ENCODE measurements around the gene RPS18.

The RPS18 gene

GRCh38 chr6:33317669-33318425 lies 46.0 kb downstream of the RPS18 start, which contains the start of gene ZBTB22:
Gene ZBTB22, minus strand, starts transcription at chr6:33317744. Its CDS starts 828 bp downstream, at chr6:33316916.
- no peaks in the 10 kb centered on the region for H3K9me3 ChIP-seq (ENCODE audit: severe bottlenecking)
- no peak for TF ChIP-seq CTCF (IDR thresholded peaks at IDR 0.05; ENCODE audit: low read depth, low read length)
- no peaks in the 10 kb centered on the region for H3K27me3 ChIP-seq (ENCODE audit: insufficient read depth, low read depth, severe bottlenecking)
- peaks cover 46% of the 10 kb centered on the region for H3K36me3 ChIP-seq
- peak; percentile 100 for DNase-seq
- H3K4me3 ChIP-seq (ENCODE audit: low read depth, low read length), result peak within 1 kb of the TSS; percentile 70
- peak within 1 kb of the TSS; percentile 73 for H3K27ac ChIP-seq

- no peak for DNase-seq
- no peaks in the 10 kb centered on the region for H3K27me3 ChIP-seq (ENCODE audit: insufficient read depth, low read depth, severe bottlenecking)
- no peak for TF ChIP-seq CTCF (IDR thresholded peaks at IDR 0.05; ENCODE audit: low read depth, low read length)
- peak overlapping the region; percentile 73 for H3K27ac ChIP-seq
- H3K36me3 ChIP-seq, result peaks cover 46% of the 10 kb centered on the region
- H3K9me3 ChIP-seq (ENCODE audit: severe bottlenecking), result no peaks in the 10 kb centered on the region
- peak overlapping the region; percentile 70 for H3K4me3 ChIP-seq (ENCODE audit: low read depth, low read length)
Measured at GRCh38 chr6:33318426-33319073, 46.7 kb downstream of the RPS18 start.

- no peak overlapping the region for H3K27ac ChIP-seq
- peaks cover 46% of the 10 kb centered on the region for H3K36me3 ChIP-seq
- H3K9me3 ChIP-seq (ENCODE audit: severe bottlenecking), result no peaks in the 10 kb centered on the region
- no peaks in the 10 kb centered on the region for H3K27me3 ChIP-seq (ENCODE audit: insufficient read depth, low read depth, severe bottlenecking)
- no peak for DNase-seq
- TF ChIP-seq CTCF (IDR thresholded peaks at IDR 0.05; ENCODE audit: low read depth, low read length), result no peak
- no peak overlapping the region for H3K4me3 ChIP-seq (ENCODE audit: low read depth, low read length)
Measured at GRCh38 chr6:33319939-33320314, 48.1 kb downstream of the RPS18 start.

GRCh38 chr6:33320315-33321181 lies 48.7 kb downstream of the RPS18 start:
- TF ChIP-seq CTCF (IDR thresholded peaks at IDR 0.05; ENCODE audit: low read depth, low read length), result no peak
- H3K27ac ChIP-seq, result no peak overlapping the region; the same call in 1 of the 2 replicates
- H3K4me3 ChIP-seq (ENCODE audit: low read depth, low read length), result no peak overlapping the region
- H3K9me3 ChIP-seq (ENCODE audit: severe bottlenecking), result no peaks in the 10 kb centered on the region
- H3K27me3 ChIP-seq (ENCODE audit: insufficient read depth, low read depth, severe bottlenecking), result no peaks in the 10 kb centered on the region
- H3K36me3 ChIP-seq, result peaks cover 46% of the 10 kb centered on the region
- no peak for DNase-seq

- Histone ChIP-seq H3K4me3 (ENCODE audit: low read depth, low read length) (no peak overlapping the region), H3K27ac (no peak overlapping the region; the same call in none of the 2 replicates), H3K36me3 (peaks cover 45% of the 10 kb centered on the region), H3K9me3 (ENCODE audit: severe bottlenecking) (no peaks in the 10 kb centered on the region), H3K27me3 (ENCODE audit: insufficient read depth, low read depth, severe bottlenecking) (no peaks in the 10 kb centered on the region)
- no peak for DNase-seq
- no peak for TF ChIP-seq CTCF (IDR thresholded peaks at IDR 0.05; ENCODE audit: low read depth, low read length)
Measured at GRCh38 chr6:33321227-33321626, 49.4 kb downstream of the RPS18 start.
